Body of pancreas (tissue), 4 donors: ENCODE measurements around the gene TMEM255B. TPM values are rescaled to one million over a fixed set of nuclear protein-coding genes. Genes with fewer than 3 reads are reported as not detected.

Experiments used
- ATAC-seq: fragments of 150-250 bp; one replicate; pipeline ENCODE4 v1.9.1; 2016
- DNase-seq, 4 donors: peaks; one replicate each; pipeline ENCODE4 v3.0.0-alpha.2; 2019
- H3K27ac ChIP-seq, 4 donors: fragments of 200-600 bp; sonication (generic); 1 replicate in 3 of 4; 2 replicates in 1 of 4; pipeline versions ENCODE4 v1.5.1 to v1.6.1; 2016 to 2019; ENCODE audit warnings: mild to moderate bottlenecking in 1 of 4, mixed read lengths in 1 of 4, moderate library complexity in 1 of 4
- H3K27me3 ChIP-seq, 2 donors: fragments of 200-600 bp; sonication (generic); one replicate each; pipeline ENCODE4 v1.6.0; 2016; ENCODE audit warnings: mild to moderate bottlenecking in 1 of 2
- H3K36me3 ChIP-seq, 2 donors: fragments of 200-600 bp; sonication (generic); replicated peaks in 1 of 2; 2 replicates each; pipeline ENCODE4 v1.5.1; 2016; ENCODE audit warnings: low read depth in 2 of 2; ENCODE audit not compliant: insufficient read depth in 1 of 2
- H3K4me1 ChIP-seq: fragments of 200-600 bp; sonication (generic); one replicate; pipeline ENCODE4 v1.6.0; 2016
- H3K4me3 ChIP-seq, 2 donors: fragments of 200-600 bp; sonication (generic); 1 replicate in 1 of 2; 2 replicates in 1 of 2; pipeline ENCODE4 v1.5.1; 2016 to 2019
- H3K9me3 ChIP-seq, 3 donors: fragments of 200-600 bp; sonication (generic); 1 replicate in 2 of 3; 2 replicates in 1 of 3; pipeline ENCODE4 v1.5.1; 2016
- POLR2A ChIP-seq, 3 donors: fragments of 450-650 bp; IDR thresholded peaks; one replicate each; pipeline ENCODE4 v1.6.1; 2016; ENCODE audit warnings: antibody characterized with exemption in 3 of 3, mild to moderate bottlenecking in 2 of 3
- WGBS, 2 donors: methylation state at CpG; one replicate each; pipeline ENCODE4 v1.1.5; 2017; 5-methylcytosine and 5-hydroxymethylcytosine counted together
- intact Hi-C: fragments of 100-400 bp; cut with DNase I; formaldehyde crosslinking; loops from one replicate; pipeline ENCODE4 v1.15.1; 2023
- total RNA-seq, 2 donors: library from RNA; depleted of rRNA; stranded (reverse); fragments of >200 nt; gene quantifications; one replicate each; pipeline ENCODE4 v1.1.0, GENCODE V29; 2016
- TF ChIP-seq, protein P1 (sequence below), 7 experiments: fragments of 450-650 bp in 4 of 7; fragments of 200-600 bp in 3 of 7; sonication (generic) in 3 of 7; IDR thresholded peaks; one replicate each; pipeline ENCODE4 v1.5.1; 2016 to 2019; ENCODE audit warnings: antibody characterized with exemption in 7 of 7

TMEM255B gene
- total RNA-seq, 2 donors from 2014 or later: 1.0 to 4.6 TPM

DNA sequence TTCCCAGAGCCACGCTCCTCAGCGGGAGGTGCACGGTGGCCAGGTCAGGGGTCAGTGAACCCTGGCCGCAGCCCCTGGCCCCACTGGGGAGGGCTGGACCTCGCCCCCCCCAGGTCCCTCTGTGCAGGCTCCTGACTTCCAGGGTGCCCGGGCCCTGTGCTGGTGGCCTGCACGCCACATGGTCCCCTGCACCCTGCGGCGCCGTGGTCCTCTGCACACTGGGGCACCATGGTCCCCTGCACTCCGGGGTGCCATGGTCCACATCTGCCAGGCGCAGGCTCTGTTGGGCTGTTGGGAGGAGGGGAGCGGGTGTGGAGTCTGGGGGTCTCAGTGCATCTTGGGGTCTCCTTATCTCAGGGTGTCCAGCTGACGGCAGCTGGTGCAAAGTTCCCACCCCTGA lies 23.3 kb upstream of the TMEM255B start:
- no peak for DNase-seq
- intact Hi-C loops: no loop called here

DNA sequence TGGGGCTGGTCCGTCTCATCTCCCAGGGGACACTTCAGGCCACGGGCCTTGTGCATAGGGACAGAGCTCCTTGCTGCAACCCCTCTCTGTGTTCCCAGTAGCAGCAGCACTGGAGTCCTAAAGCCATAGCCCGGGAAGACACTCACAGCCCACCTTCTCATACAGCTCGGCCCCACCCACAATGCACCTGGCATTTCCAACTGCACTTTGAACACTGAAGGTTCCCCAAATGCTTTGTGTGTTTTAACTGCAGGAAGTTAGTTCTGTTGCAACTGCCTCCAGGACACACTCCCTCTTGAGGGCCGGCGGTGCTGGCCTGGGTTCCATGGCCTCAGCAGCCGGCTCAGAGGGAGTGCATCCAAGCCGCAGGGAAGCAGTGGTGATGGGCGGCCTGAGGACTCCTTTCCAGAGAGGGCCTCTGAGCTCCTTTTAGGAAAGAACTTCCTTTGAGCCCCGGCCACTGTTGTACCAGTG lies 22.7 kb upstream of the TMEM255B start:
- 44 to 74% methylated on average over 10 of the region's 10 CpGs for WGBS, 2 donors
- no peak overlapping the region for H3K4me3 ChIP-seq
- no peak overlapping the region for H3K27ac ChIP-seq
- no peaks in the 10 kb centered on the region for H3K4me1 ChIP-seq
- no peaks in the 10 kb centered on the region for H3K27me3 ChIP-seq
- DNase-seq (no peak), ATAC-seq (no peak)
- intact Hi-C loops: no loop called here
- no peaks in the 10 kb centered on the region for H3K9me3 ChIP-seq
- no peak for TF ChIP-seq POLR2A (IDR thresholded peaks at IDR 0.05)
- TF ChIP-seq, protein P1, sequence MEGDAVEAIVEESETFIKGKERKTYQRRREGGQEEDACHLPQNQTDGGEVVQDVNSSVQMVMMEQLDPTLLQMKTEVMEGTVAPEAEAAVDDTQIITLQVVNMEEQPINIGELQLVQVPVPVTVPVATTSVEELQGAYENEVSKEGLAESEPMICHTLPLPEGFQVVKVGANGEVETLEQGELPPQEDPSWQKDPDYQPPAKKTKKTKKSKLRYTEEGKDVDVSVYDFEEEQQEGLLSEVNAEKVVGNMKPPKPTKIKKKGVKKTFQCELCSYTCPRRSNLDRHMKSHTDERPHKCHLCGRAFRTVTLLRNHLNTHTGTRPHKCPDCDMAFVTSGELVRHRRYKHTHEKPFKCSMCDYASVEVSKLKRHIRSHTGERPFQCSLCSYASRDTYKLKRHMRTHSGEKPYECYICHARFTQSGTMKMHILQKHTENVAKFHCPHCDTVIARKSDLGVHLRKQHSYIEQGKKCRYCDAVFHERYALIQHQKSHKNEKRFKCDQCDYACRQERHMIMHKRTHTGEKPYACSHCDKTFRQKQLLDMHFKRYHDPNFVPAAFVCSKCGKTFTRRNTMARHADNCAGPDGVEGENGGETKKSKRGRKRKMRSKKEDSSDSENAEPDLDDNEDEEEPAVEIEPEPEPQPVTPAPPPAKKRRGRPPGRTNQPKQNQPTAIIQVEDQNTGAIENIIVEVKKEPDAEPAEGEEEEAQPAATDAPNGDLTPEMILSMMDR (IDR thresholded peaks at IDR 0.05): no peak
- H3K36me3 ChIP-seq: no peaks in the 10 kb centered on the region

More for the DNA sequence above, 23.3 kb upstream of the TMEM255B start:
- 69 to 85% methylated on average over 4 to 14 of the region's 14 CpGs for WGBS, 2 donors
- Histone ChIP-seq H3K4me1 (no peaks in the 10 kb centered on the region), H3K4me3 (no peak overlapping the region), H3K27me3 (no peaks in the 10 kb centered on the region), H3K36me3 (no peaks in the 10 kb centered on the region), H3K9me3 (no peaks in the 10 kb centered on the region), H3K27ac (no peak overlapping the region)
- no peak for ATAC-seq
- TF ChIP-seq POLR2A (IDR thresholded peaks at IDR 0.05): no peak
- TF ChIP-seq, protein P1 (IDR thresholded peaks at IDR 0.05): no peak

DNA sequence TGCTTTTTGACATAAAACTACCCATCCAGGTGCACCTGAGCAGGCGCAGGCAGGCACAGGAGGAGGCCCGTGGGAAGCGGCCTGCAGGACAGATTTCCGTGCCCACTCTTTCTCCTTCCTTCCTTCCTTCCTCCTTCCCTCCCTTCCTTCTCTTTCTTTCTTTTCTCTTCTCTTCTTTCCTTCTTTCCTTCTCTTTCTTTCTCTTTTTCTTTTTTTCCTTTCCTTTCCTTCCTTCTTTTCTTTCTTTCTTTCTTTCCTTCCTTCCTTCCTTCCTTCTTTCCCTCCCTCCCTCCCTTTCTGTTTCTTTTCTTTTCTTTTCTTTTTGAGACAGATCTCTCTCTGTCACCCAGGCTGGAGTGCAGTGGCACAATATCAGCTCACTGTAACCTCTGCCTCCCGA lies 21.2 kb upstream of the TMEM255B start:
- H3K9me3 ChIP-seq: no peaks in the 10 kb centered on the region
- no peaks in the 10 kb centered on the region for H3K27me3 ChIP-seq
- no peaks in the 10 kb centered on the region for H3K36me3 ChIP-seq
- no peaks in the 10 kb centered on the region for H3K4me1 ChIP-seq
- ATAC-seq: no peak
- intact Hi-C loops: no loop called here
- no peak for DNase-seq
- TF ChIP-seq, protein P1 (IDR thresholded peaks at IDR 0.05): no peak
- no peak for TF ChIP-seq POLR2A (IDR thresholded peaks at IDR 0.05)
- WGBS, 2 donors: 75 to 92% methylated on average over 5 of the region's 5 CpGs
- H3K4me3 ChIP-seq: no peak overlapping the region
- H3K27ac ChIP-seq: no peak overlapping the region

DNA sequence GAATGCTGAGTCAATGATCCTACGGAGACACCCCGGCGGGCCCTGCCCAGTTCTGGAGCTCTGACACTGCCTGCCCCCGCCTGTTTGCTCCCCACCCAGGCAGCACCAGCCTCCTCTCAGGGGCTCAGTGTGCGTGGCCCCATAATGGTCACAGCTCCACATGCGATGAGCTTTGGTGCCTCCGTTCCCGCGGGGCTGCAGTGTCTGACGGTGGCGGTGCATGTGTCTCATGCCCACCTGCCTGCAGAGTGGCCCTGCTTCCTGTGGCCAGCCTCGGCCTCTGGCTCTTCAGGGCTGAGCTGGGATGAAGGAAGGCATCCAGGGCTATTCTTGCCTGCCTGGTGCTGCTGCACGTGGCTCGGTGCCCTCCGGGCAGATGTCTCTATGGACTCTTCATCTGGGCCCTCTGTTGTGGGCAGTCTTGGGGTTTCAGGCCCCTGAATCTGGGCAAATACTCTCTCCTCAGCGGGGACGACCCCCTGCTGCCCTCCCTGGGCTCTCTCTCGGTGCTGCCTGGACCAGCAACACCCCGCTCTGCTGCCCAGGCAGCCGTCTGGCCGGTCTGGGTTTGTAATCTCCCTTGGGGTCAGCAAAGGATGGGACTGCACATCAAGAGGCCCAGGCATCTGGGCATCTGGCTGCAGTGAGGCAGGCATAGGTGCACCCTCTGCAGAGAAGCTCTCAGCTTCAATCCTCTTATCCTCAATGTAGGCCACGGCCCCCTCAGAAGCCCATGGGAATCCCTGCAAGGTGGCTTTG lies 19.3 kb upstream of the TMEM255B start:
- no peak overlapping the region for H3K27ac ChIP-seq
- no peaks in the 10 kb centered on the region for H3K27me3 ChIP-seq
- no peak for ATAC-seq
- intact Hi-C loops: no loop called here
- 75 to 96% methylated on average over 4 to 21 of the region's 22 CpGs for WGBS, 2 donors
- H3K36me3 ChIP-seq: no peaks in the 10 kb centered on the region
- no peak overlapping the region for H3K4me3 ChIP-seq
- H3K9me3 ChIP-seq: no peaks in the 10 kb centered on the region
- DNase-seq: peak in 1 of 4 donors; percentile 5
- H3K4me1 ChIP-seq: no peaks in the 10 kb centered on the region
- TF ChIP-seq, protein P1 (IDR thresholded peaks at IDR 0.05): no peak
- TF ChIP-seq POLR2A (IDR thresholded peaks at IDR 0.05): no peak

DNA sequence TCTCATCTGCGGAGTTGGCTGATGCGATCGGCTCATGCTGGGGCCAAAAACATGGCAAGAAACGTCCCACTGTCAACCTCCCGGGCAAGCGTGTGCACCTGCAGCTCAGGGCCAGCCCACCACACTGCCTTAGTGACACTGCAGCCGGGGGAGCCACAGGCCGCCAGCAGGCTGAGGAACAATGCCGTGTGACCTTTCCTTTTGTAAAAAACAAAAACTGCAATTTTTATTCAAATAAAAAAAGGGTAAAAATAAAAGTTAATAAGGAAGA lies 18.8 kb upstream of the TMEM255B start:
- intact Hi-C loops: no loop called here
- DNase-seq (no peak), ATAC-seq (no peak)
- H3K9me3 ChIP-seq: no peaks in the 10 kb centered on the region
- 62 to 66% methylated on average over 6 to 9 of the region's 9 CpGs for WGBS, 2 donors
- no peak overlapping the region for H3K4me3 ChIP-seq
- TF ChIP-seq, protein P1 (IDR thresholded peaks at IDR 0.05): no peak
- TF ChIP-seq POLR2A (IDR thresholded peaks at IDR 0.05): no peak
- H3K27ac ChIP-seq: no peak overlapping the region
- no peaks in the 10 kb centered on the region for H3K36me3 ChIP-seq
- H3K27me3 ChIP-seq: no peaks in the 10 kb centered on the region
- no peaks in the 10 kb centered on the region for H3K4me1 ChIP-seq
